Neural crest cell (in vitro differentiated cells): ENCODE results near the gene MKS1. TPM values are rescaled to one million over a fixed set of nuclear protein-coding genes. Genes with fewer than 3 reads are reported as not detected.

Experiments used
- DNase-seq: peaks from one replicate; pipeline ENCODE4 v3.0.0; 2021; ENCODE audit warnings: low read depth, mixed read lengths, low spot score
- H3K27ac Mint-ChIP-seq: one replicate; pipeline ENCODE4 v1.8.0; 2021; ENCODE audit warnings: mild to moderate bottlenecking, mixed read lengths; ENCODE audit not compliant: unreplicated experiment
- H3K27me3 Mint-ChIP-seq: 2 replicates; pipeline ENCODE4 v1.8.0; 2021; ENCODE audit warnings: low read depth, mild to moderate bottlenecking, mixed read lengths
- H3K36me3 Mint-ChIP-seq: 2 replicates; pipeline ENCODE4 v1.8.0; 2021; ENCODE audit warnings: low read depth, mild to moderate bottlenecking, mixed read lengths
- H3K4me1 Mint-ChIP-seq: 2 replicates; pipeline ENCODE4 v1.8.0; 2021; ENCODE audit warnings: mixed read lengths
- H3K4me3 Mint-ChIP-seq: one replicate; pipeline ENCODE4 v1.8.0; 2021; ENCODE audit warnings: mild to moderate bottlenecking, mixed read lengths
- H3K9me3 Mint-ChIP-seq: 2 replicates; pipeline ENCODE4 v1.8.0; 2021; ENCODE audit warnings: mixed read lengths
- total RNA-seq: library from RNA; stranded (reverse); gene quantifications from 2 replicates; pipeline ENCODE4 v1.2.1, GENCODE V29; 2021
- TF ChIP-seq, protein P1 (sequence below): fragments of 200-600 bp; sonication (generic); conservative IDR thresholded peaks from 2 replicates; pipeline ENCODE4 v1.5.0; 2021; ENCODE audit warnings: antibody characterized with exemption, mild to moderate bottlenecking

The MKS1 gene
- total RNA-seq, 1 donor from 2014 or later = 34.2 TPM

DNA sequence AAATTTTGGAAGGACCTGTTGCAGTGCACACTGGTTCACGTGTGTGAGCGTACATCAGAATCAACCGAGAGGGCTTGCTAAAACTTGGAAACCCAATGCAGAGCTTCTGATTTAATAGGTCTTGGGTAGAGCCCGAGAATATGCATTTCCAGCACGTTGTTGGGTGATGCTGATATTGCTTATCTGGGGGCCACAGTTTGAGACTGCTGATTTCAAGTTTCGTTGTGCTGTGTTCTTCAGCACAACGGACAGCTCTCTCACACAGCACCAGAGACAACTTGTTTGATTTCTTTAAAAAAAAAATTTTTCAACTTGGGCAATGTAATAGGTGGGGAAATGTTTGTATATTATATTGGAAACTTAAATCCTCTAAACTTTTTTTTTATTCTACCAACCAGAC lies 42.9 kb downstream of the MKS1 start:
- DNase-seq = no peak
- no peaks in the 10 kb centered on the region for H3K4me1 Mint-ChIP-seq
- H3K4me3 Mint-ChIP-seq = no peak overlapping the region
- H3K27me3 Mint-ChIP-seq = peaks cover 71% of the 10 kb centered on the region
- TF ChIP-seq, protein P1, sequence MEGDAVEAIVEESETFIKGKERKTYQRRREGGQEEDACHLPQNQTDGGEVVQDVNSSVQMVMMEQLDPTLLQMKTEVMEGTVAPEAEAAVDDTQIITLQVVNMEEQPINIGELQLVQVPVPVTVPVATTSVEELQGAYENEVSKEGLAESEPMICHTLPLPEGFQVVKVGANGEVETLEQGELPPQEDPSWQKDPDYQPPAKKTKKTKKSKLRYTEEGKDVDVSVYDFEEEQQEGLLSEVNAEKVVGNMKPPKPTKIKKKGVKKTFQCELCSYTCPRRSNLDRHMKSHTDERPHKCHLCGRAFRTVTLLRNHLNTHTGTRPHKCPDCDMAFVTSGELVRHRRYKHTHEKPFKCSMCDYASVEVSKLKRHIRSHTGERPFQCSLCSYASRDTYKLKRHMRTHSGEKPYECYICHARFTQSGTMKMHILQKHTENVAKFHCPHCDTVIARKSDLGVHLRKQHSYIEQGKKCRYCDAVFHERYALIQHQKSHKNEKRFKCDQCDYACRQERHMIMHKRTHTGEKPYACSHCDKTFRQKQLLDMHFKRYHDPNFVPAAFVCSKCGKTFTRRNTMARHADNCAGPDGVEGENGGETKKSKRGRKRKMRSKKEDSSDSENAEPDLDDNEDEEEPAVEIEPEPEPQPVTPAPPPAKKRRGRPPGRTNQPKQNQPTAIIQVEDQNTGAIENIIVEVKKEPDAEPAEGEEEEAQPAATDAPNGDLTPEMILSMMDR = no peak
- no peak overlapping the region for H3K27ac Mint-ChIP-seq
- H3K9me3 Mint-ChIP-seq = no peaks in the 10 kb centered on the region
- no peaks in the 10 kb centered on the region for H3K36me3 Mint-ChIP-seq

DNA sequence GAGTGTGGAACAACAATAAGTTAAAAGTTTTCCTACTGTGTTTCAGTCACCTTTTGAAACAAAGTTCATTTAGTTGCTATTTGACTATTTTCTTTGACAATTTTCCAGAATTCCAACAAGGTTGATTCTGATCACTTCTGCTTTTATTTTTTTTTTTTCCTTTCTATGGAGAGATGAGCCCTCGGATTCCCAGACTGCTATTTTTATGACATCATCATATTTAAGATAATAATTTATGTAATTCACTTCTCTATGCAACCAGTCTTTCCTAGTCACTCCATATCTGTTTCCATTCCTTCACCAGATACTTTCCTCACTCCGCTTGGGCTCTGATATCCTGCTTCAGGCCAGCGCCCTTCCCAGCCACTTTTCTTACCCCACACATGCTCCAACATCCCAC lies 44.2 kb downstream of the MKS1 start:
- Mint-ChIP-seq H3K4me1 (no peaks in the 10 kb centered on the region), H3K9me3 (peaks cover 2% of the 10 kb centered on the region), H3K27me3 (peaks cover 77% of the 10 kb centered on the region), H3K27ac (no peak overlapping the region), H3K4me3 (no peak overlapping the region), H3K36me3 (no peaks in the 10 kb centered on the region)
- DNase-seq = no peak
- TF ChIP-seq, protein P1 = no peak

GRCh38 chr17:58172369-58173071 lies 46.5 kb downstream of the MKS1 start:
- Mint-ChIP-seq H3K4me3 (no peak overlapping the region), H3K27ac (no peak overlapping the region), H3K36me3 (no peaks in the 10 kb centered on the region), H3K27me3 (peaks cover 91% of the 10 kb centered on the region), H3K9me3 (peaks cover 2% of the 10 kb centered on the region), H3K4me1 (no peaks in the 10 kb centered on the region)
- TF ChIP-seq, protein P1 = peak; percentile 57
- DNase-seq = no peak

DNA sequence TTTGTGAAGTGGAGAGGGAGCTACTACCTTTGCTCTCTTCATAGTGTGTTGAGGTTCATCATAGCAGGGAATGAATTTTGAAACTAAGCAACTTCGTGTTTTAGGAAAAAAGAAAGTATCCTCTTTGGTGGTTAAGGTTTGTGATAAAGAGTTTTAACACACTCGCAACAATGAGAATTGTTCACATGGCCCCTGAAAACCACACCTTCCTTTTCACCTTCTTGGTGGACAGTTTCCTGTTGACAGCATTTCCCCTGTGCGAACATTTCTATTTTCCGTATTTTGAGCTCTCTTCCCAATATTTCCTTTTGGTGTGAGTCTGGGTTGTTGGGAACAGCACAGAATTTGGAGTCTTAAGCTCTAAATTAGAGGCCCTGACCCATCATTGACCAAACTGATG lies 48.4 kb downstream of the MKS1 start:
- peaks cover 2% of the 10 kb centered on the region for H3K9me3 Mint-ChIP-seq
- DNase-seq = no peak
- no peak overlapping the region for H3K4me3 Mint-ChIP-seq
- no peaks in the 10 kb centered on the region for H3K4me1 Mint-ChIP-seq
- H3K27ac Mint-ChIP-seq = no peak overlapping the region
- no peaks in the 10 kb centered on the region for H3K36me3 Mint-ChIP-seq
- H3K27me3 Mint-ChIP-seq = peaks cover 95% of the 10 kb centered on the region
- TF ChIP-seq, protein P1 = no peak

DNA sequence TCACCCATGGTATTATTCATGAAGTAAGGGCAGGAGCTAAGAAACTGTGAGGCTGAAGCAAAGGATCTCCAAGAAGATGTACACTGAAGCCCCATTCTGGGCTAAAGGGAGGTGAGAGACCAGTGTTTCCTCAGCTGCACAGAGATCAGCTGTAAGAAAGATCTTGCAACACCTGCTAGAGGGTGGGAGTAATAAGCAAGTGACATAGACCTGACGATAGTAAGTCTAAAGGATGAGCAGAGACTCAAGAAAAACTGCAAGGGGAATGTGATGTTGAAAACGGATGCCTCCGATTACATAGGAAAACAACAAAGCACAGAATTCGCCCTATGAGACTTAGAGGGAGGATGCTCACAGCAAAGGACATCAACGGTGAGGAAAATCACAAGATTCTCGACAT lies 52.4 kb downstream of the MKS1 start, which contains the start of gene OR4D2:
TSS of gene OR4D2 (plus strand) at position 301 of the 400 bp plus-strand sequence. CDS start 2,674 bp downstream, outside the sequence.
- H3K36me3 Mint-ChIP-seq = no peaks in the 10 kb centered on the region
- TF ChIP-seq, protein P1 = no peak
- peaks cover 95% of the 10 kb centered on the region for H3K27me3 Mint-ChIP-seq
- H3K9me3 Mint-ChIP-seq = peaks cover 2% of the 10 kb centered on the region
- no peak within 1 kb of the TSS for H3K4me3 Mint-ChIP-seq
- no peak for DNase-seq
- no peaks in the 10 kb centered on the region for H3K4me1 Mint-ChIP-seq
- H3K27ac Mint-ChIP-seq = no peak within 1 kb of the TSS
